ENCODE results near the gene PDE3B. TPM values are rescaled to one million over a fixed set of nuclear protein-coding genes. Genes with fewer than 3 reads are reported as not detected.

PDE3B gene
- total RNA-seq, 1 donor from 2014 or later: 34.3 TPM

DNA sequence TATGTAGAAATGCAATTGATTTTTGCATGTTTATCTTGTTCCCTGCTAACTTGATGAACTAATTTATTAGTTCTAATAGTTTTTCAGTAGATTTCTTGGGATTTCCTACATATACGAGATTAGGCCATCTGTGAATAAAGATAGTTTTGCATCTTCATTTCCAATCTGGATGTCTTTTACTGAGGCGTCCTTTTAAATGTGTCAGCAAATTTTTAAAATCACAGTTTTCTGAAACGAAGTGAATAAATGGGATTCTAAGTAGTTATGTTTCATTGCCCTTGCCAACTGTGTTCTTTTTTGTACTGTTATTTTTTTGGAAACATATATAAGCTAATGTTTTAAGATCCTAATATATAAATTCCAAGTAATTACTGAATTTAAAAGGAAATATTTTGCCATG is 198.4 kb downstream of the PDE3B start:
- Histone ChIP-seq H3K9me3 (no peaks in the 10 kb centered on the region), H3K4me1 (no peaks in the 10 kb centered on the region), H3K36me3 (peaks cover 12% of the 10 kb centered on the region), H3K27me3 (ENCODE audit: low read depth) (no peaks in the 10 kb centered on the region), H3K27ac (no peak overlapping the region), H3K4me3 (no peak overlapping the region)
- DNase-seq (no peak), ATAC-seq (no peak)
- intact Hi-C loops (cut with DNase I): no loop called here
- TF ChIP-seq CTCF (IDR thresholded peaks at IDR 0.05): no peak

DNA sequence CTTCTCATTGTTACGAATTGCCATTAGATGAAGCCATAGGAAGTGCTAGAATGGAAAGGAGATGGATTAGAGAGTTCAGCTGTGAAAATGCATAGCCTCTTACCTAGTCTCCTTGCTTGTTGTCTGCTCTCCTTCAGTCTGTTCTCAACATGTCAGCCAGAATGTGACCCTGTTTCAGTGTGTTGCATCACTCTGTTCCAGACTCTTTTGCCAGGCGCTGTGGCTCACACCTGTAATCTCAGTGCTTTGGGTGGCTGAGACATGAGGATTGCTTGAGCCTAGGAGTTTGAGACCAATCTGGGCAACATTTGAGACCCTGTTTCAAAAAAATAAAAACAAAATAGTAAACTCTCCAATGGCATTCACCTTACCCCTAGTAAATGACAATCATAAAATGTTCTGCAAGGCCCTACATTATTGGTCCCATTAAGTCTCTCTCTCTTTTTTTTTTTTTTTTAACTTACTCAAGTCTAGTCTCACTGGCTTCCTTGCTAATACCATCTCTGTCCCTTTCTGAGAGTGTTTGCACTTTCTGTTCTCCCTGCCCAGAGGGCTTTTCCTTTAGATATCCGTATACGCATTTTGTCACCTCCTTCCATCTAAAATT is 209.1 kb downstream of the PDE3B start:
- no peaks in the 10 kb centered on the region for H3K36me3 ChIP-seq
- no peak for DNase-seq

DNA sequence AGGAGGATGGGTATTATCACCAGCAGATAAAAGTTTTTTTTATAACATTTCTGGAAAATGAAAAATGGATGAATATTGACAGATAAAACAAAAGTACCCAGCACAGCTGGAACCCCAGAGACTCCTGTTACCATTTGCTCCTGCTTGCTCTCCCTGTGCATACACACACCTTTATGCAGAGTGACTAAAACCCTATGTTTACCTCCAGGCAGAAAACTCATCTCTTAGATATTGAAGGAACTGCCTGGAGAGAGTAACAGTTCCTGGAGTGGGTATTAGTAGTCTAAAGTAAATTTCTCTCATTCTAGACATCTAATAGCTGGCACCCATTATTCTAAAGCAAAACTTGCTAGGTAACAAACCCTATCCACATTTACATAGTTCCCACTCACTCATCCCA is 210.5 kb downstream of the PDE3B start:
- Histone ChIP-seq H3K9me3 (no peaks in the 10 kb centered on the region), H3K4me1 (no peaks in the 10 kb centered on the region), H3K4me3 (no peak overlapping the region), H3K36me3 (no peaks in the 10 kb centered on the region), H3K27me3 (ENCODE audit: low read depth) (no peaks in the 10 kb centered on the region), H3K27ac (no peak overlapping the region)
- TF ChIP-seq CTCF (IDR thresholded peaks at IDR 0.05): no peak
- no peak for DNase-seq
- intact Hi-C loops (cut with DNase I): no loop called here
- no peak for ATAC-seq

More for the DNA sequence above, 209.1 kb downstream of the PDE3B start:
- no peak for ATAC-seq
- no peak for TF ChIP-seq CTCF (IDR thresholded peaks at IDR 0.05)
- Histone ChIP-seq H3K27ac (no peak overlapping the region), H3K4me3 (no peak overlapping the region), H3K27me3 (ENCODE audit: low read depth) (no peaks in the 10 kb centered on the region), H3K4me1 (no peaks in the 10 kb centered on the region), H3K9me3 (no peaks in the 10 kb centered on the region)
- intact Hi-C loops (cut with DNase I): no loop called here

GRCh38 chr11:14855890-14856289 is 212.3 kb downstream of the PDE3B start:
- no peak for ATAC-seq
- H3K4me1 ChIP-seq: no peaks in the 10 kb centered on the region
- no peaks in the 10 kb centered on the region for H3K27me3 ChIP-seq (ENCODE audit: low read depth)
- H3K4me3 ChIP-seq: no peak overlapping the region
- TF ChIP-seq CTCF (IDR thresholded peaks at IDR 0.05): no peak
- no peaks in the 10 kb centered on the region for H3K9me3 ChIP-seq
- H3K27ac ChIP-seq: no peak overlapping the region
- intact Hi-C loops (cut with DNase I): no loop called here
- no peaks in the 10 kb centered on the region for H3K36me3 ChIP-seq
- DNase-seq: no peak

DNA sequence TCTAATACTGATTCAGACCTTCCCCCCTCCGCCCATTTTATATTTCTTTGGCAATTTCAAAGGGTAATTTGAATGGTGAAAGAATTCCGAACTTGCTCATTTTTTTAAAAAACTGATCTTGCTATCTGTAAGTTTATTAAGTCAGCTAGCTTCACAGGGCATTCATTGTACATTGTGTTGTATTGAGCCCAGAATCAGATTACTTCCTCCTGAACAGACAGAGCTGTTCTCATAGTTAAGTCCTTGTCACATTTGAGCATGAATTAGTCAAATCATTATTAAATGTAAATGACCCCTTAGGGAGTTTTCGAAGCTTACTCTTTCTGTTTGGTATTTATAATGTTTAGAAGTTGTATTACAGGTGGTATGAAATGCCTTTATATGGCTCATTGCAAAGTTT is 214.0 kb downstream of the PDE3B start:
- ATAC-seq (no peak), DNase-seq (no peak)
- Histone ChIP-seq H3K36me3 (no peaks in the 10 kb centered on the region), H3K27ac (no peak overlapping the region), H3K4me3 (no peak overlapping the region), H3K27me3 (ENCODE audit: low read depth) (no peaks in the 10 kb centered on the region), H3K9me3 (no peaks in the 10 kb centered on the region), H3K4me1 (peaks cover 7% of the 10 kb centered on the region)
- intact Hi-C loops (cut with DNase I): no loop called here
- no peak for TF ChIP-seq CTCF (IDR thresholded peaks at IDR 0.05)

Measured in lower lobe of right lung (tissue), 2 donors.